Effector memory CD8-positive, alpha-beta T cell (primary cell): ENCODE measurements around the gene MGAT4A.

ENCODE experiments used
- ATAC-seq: fragments of 150-1000 bp; cut with Tn5 transposase; replicated peaks from 2 replicates; pipeline ENCODE4 v1.10.0; 2021; ENCODE audit warnings: mild to moderate bottlenecking, moderate library complexity
- DNase-seq, 3 experiments: peaks; one replicate each; pipeline ENCODE4 v3.0.0; 2021
- H3K27ac Mint-ChIP-seq, 2 donors: one replicate each; pipeline ENCODE4 v1.8.0; 2022; ENCODE audit warnings: mild to moderate bottlenecking in 2 of 2, mixed read lengths in 2 of 2, moderate library complexity in 2 of 2
- H3K27me3 Mint-ChIP-seq, 2 donors: one replicate each; pipeline ENCODE4 v1.8.0; 2022; ENCODE audit warnings: mixed read lengths in 2 of 2
- H3K36me3 Mint-ChIP-seq: one replicate; pipeline ENCODE4 v1.8.0; 2022; ENCODE audit warnings: mild to moderate bottlenecking, moderate library complexity, mixed read lengths; ENCODE audit not compliant: insufficient read depth
- H3K4me1 Mint-ChIP-seq, 2 donors: one replicate each; pipeline ENCODE4 v1.8.0; 2022; ENCODE audit warnings: low read depth in 2 of 2, mixed read lengths in 2 of 2
- H3K4me3 Mint-ChIP-seq, 2 donors: one replicate each; pipeline ENCODE4 v1.8.0; 2022; ENCODE audit warnings: mild to moderate bottlenecking in 2 of 2, mixed read lengths in 2 of 2, moderate library complexity in 2 of 2
- H3K9me3 Mint-ChIP-seq, 2 donors: one replicate each; pipeline ENCODE4 v1.8.0; 2022; ENCODE audit warnings: mixed read lengths in 2 of 2

The MGAT4A gene

GRCh38 chr2:98570356-98570755 is 160.6 kb downstream of the MGAT4A start:
- Mint-ChIP-seq H3K4me3 (no peak overlapping the region), H3K4me1 (peaks cover 7 to 21% of the 10 kb centered on the region in 2 donors), H3K27ac (peak overlapping the region; percentile 82 to 90), H3K9me3 (no peaks in the 10 kb centered on the region), H3K36me3 (peaks cover 81% of the 10 kb centered on the region), H3K27me3 (no peaks in the 10 kb centered on the region)
- ATAC-seq (no peak), DNase-seq (no peak)

- DNase-seq (no peak), ATAC-seq (no peak)
- H3K36me3 Mint-ChIP-seq = peaks cover 82% of the 10 kb centered on the region
- H3K4me3 Mint-ChIP-seq = no peak overlapping the region
- H3K27ac Mint-ChIP-seq = peak overlapping the region; percentile 82 to 90
- no peaks in the 10 kb centered on the region for H3K9me3 Mint-ChIP-seq
- no peaks in the 10 kb centered on the region for H3K27me3 Mint-ChIP-seq
- H3K4me1 Mint-ChIP-seq = peaks cover 7 to 21% of the 10 kb centered on the region in 2 donors
Measured at GRCh38 chr2:98569915-98570314, 161.0 kb downstream of the MGAT4A start.

GRCh38 chr2:98569197-98569793 is 161.6 kb downstream of the MGAT4A start:
- Mint-ChIP-seq H3K4me3 (no peak overlapping the region), H3K27me3 (no peaks in the 10 kb centered on the region), H3K36me3 (peaks cover 78% of the 10 kb centered on the region), H3K27ac (peak overlapping the region; percentile 82 to 90), H3K9me3 (no peaks in the 10 kb centered on the region), H3K4me1 (peaks cover 7 to 21% of the 10 kb centered on the region in 2 donors)
- ATAC-seq (peak; percentile 95), DNase-seq (peak; percentile 69 to 72 (median 70))
